HFFc6 (cell line): ENCODE results near the gene IL15RA. TPM values are rescaled to one million over a fixed set of nuclear protein-coding genes. Genes with fewer than 3 reads are reported as not detected.

Experiments
- DNase-seq: peaks from one replicate; pipeline ENCODE4 v3.0.0-alpha.2; 2018
- H3K27ac Mint-ChIP-seq: 2 replicates; pipeline ENCODE4 v1.8.0; 2020; ENCODE audit warnings: mild to moderate bottlenecking, mixed read lengths
- H3K27me3 Mint-ChIP-seq: 2 replicates; pipeline ENCODE4 v1.8.0; 2021; ENCODE audit warnings: mild to moderate bottlenecking, moderate library complexity, mixed read lengths; ENCODE audit not compliant: insufficient read depth
- H3K36me3 Mint-ChIP-seq: 2 replicates; pipeline ENCODE4 v1.8.0; 2021; ENCODE audit warnings: low read depth, mixed read lengths
- H3K4me1 Mint-ChIP-seq: 2 replicates; pipeline ENCODE4 v1.8.0; 2020; ENCODE audit warnings: low read depth, mixed read lengths
- H3K4me3 Mint-ChIP-seq: 2 replicates; pipeline ENCODE4 v1.8.0; 2020; ENCODE audit warnings: mild to moderate bottlenecking, moderate library complexity, mixed read lengths
- H3K9me3 Mint-ChIP-seq: 2 replicates; pipeline ENCODE4 v1.8.0; 2020; ENCODE audit warnings: mild to moderate bottlenecking, mixed read lengths
- total RNA-seq, 6 experiments: library from RNA; stranded (reverse); fragmentation: NEBNext Ultra II Directional; extraction: Animal tissue kit (Norgen Biotek cat#: 25700); gene quantifications; 2 replicates in 1 of 6; 3 replicates in 5 of 6; pipeline ENCODE4 v1.2.3, GENCODE V29; 2021
- TF ChIP-seq, protein P1 (sequence below): fragments of 200-600 bp; sonication (generic); IDR thresholded peaks from 2 replicates; pipeline ENCODE4 v1.5.0; 2021; ENCODE audit warnings: antibody characterized with exemption, mild to moderate bottlenecking

Gene IL15RA
- total RNA-seq, 6 experiments from 2014 or later = 1.5 to 3.2 (median 1.9) TPM

DNA sequence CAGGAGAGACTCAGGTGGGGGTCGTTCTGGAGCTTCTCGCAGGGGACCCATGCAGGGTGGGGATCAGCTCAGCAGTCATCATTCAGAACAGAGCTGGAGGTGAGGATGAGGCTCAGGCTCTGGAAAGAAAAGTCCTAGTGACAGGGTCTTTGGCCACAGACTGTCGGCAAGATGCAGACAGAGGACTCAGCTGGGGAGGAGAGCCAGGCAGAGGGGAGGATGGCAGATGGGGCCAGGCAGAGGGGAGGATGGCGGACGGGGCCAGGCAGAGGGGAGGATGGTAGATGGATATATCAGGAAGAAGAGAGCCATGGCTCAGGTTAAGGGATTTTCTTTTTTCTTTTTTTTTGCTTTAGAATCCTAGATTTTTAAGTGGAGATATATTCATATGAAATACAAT is 7.7 kb upstream of the IL15RA start:
- TF ChIP-seq, protein P1, sequence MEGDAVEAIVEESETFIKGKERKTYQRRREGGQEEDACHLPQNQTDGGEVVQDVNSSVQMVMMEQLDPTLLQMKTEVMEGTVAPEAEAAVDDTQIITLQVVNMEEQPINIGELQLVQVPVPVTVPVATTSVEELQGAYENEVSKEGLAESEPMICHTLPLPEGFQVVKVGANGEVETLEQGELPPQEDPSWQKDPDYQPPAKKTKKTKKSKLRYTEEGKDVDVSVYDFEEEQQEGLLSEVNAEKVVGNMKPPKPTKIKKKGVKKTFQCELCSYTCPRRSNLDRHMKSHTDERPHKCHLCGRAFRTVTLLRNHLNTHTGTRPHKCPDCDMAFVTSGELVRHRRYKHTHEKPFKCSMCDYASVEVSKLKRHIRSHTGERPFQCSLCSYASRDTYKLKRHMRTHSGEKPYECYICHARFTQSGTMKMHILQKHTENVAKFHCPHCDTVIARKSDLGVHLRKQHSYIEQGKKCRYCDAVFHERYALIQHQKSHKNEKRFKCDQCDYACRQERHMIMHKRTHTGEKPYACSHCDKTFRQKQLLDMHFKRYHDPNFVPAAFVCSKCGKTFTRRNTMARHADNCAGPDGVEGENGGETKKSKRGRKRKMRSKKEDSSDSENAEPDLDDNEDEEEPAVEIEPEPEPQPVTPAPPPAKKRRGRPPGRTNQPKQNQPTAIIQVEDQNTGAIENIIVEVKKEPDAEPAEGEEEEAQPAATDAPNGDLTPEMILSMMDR = no peak
- H3K27me3 Mint-ChIP-seq = peaks cover 36% of the 10 kb centered on the region
- H3K4me3 Mint-ChIP-seq = no peak overlapping the region

DNA sequence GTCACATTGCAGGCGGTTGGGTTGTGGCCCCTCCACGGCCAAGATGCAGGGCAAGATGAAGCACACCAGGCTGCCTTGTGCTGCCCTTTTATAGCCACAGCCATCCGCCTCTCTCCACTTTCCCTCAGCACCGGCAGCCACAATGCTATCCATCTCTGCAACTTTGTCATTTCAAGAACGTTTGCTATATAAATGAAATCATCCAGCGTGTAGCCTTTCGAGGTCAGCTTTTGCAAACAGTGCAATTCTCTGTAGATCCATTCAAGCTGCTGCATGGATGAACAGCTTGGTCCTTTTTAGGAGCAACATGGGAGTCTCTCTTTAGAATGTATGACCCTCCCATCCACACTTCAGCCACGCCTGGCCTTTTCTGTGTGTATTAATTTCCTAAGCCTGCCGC is 6.4 kb upstream of the IL15RA start:
- Mint-ChIP-seq H3K4me1 (no peaks in the 10 kb centered on the region), H3K36me3 (no peaks in the 10 kb centered on the region), H3K4me3 (no peak overlapping the region), H3K27ac (no peak overlapping the region), H3K27me3 (peaks cover 33% of the 10 kb centered on the region), H3K9me3 (no peaks in the 10 kb centered on the region)
- TF ChIP-seq, protein P1 = no peak
- no peak for DNase-seq

More for the DNA sequence above, 7.7 kb upstream of the IL15RA start:
- H3K4me1 Mint-ChIP-seq = no peaks in the 10 kb centered on the region
- H3K27ac Mint-ChIP-seq = no peak overlapping the region
- H3K9me3 Mint-ChIP-seq = no peaks in the 10 kb centered on the region
- DNase-seq = no peak
- no peaks in the 10 kb centered on the region for H3K36me3 Mint-ChIP-seq

DNA sequence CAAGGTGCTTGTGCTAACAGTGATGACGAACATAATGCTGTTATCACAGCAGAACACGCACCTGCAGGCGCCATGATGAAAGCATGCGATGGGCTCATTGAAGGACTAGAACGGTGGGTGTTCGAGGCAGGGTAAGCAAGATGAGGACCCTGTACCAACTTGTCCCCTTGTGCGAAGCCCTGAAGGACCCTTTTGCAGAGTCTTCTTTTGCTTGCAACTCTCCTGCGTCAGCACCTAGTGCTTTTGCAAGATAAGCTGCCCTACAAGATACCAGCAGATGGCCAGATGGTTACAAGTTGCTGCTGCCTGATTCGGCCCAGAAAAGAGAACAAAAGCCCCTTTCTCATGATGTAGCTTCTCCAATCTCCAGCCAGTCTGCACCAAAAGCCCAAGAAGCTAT is 4.2 kb upstream of the IL15RA start:
- H3K4me1 Mint-ChIP-seq = peaks cover 3% of the 10 kb centered on the region

DNA sequence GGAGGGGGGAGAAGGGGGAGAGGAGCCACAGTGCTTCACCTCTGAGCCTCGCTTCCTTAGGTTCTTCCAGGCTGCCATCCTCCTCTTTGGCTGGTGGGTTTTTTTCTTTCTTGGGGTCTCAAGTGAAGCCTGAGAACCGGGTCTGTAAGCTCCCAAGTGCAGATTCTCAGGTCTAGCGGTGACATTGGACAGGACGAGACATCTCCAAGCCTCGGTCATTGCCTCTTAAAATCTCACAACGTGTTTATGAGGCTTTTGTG is 817 bp upstream of the IL15RA start:
- DNase-seq = no peak
- TF ChIP-seq, protein P1 = no peak
- peak overlapping the region; percentile 84 for H3K4me3 Mint-ChIP-seq
- no peaks in the 10 kb centered on the region for H3K36me3 Mint-ChIP-seq
- no peaks in the 10 kb centered on the region for H3K9me3 Mint-ChIP-seq
- H3K27me3 Mint-ChIP-seq = peaks cover 12% of the 10 kb centered on the region
- 0 out of 2 replicates have a peak overlapping the region, but pooled peaks have one; percentile 33 for H3K27ac Mint-ChIP-seq
- peaks cover 9% of the 10 kb centered on the region for H3K4me1 Mint-ChIP-seq

More for the DNA sequence above, 4.2 kb upstream of the IL15RA start:
- H3K4me3 Mint-ChIP-seq = no peak overlapping the region
- H3K27ac Mint-ChIP-seq = no peak overlapping the region
- peaks cover 28% of the 10 kb centered on the region for H3K27me3 Mint-ChIP-seq
- no peaks in the 10 kb centered on the region for H3K36me3 Mint-ChIP-seq
- no peaks in the 10 kb centered on the region for H3K9me3 Mint-ChIP-seq
- TF ChIP-seq, protein P1 = no peak
- DNase-seq = no peak

DNA sequence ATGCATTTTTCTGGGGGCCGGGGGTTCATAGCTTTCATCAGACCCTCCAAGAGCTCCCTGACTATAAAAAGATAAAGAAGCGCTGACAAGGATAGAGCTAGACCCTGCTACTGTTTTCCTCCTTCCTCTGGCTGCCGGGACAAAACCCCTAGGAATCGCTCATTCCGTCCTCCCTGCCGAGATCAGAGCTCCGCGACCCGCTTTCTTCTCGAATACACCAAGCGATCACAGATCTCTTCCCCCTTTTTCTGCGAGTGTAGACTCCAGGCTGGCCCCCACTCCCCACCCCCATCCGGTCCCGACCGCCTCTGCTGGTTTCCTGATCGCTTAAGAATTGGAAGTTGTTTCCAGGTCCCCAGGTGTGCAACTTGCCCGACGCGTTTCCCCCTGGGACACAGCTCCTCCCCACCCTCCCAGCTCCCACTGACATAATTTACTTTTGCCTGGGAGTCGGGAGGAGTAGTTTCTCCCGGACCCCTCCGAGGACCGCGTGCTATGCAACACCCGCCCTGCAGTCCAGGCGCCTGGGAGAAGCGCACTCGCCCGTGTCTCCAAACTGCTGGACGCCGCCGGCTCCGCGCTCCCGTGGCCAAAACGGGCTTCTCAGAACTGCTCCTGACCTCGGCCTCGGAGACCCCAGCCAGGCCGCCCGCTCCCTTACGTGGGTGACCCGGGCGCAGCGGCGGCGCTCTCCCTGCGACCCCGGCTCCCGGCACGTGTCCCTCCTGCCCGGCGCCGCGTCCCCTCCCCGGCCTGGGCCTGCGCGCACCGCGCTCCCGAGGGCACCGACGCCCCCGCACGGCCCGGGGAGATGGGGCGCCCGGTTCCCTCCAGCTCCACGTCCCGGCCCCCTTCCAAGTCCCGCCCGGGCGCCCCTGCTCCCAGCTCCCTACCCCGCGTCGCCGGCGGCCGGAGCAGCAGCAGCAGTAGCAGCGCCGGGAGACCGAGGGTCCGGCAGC is 552 bp downstream of the IL15RA start:
- DNase-seq = peak; percentile 6
- Mint-ChIP-seq H3K9me3 (no peaks in the 10 kb centered on the region), H3K36me3 (no peaks in the 10 kb centered on the region), H3K27ac (peak overlapping the region; percentile 43), H3K27me3 (peaks cover 9% of the 10 kb centered on the region; the same call in 1 of the 2 replicates), H3K4me3 (peak overlapping the region; percentile 88), H3K4me1 (peaks cover 9% of the 10 kb centered on the region)
- TF ChIP-seq, protein P1 = no peak
